A549 (cell line): ENCODE measurements around the gene CRYGB.

Experiments
- CHD2 ChIP-seq: fragments of 150-350 bp; IDR thresholded peaks from 2 replicates; pipeline ENCODE4 v1.6.1; 2014; ENCODE audit warnings: low read length; ENCODE audit not compliant: partially characterized antibody
- CHD4 ChIP-seq: fragments of 200-600 bp; sonication (generic); IDR thresholded peaks from 2 replicates; pipeline ENCODE4 v1.6.1; 2016; ENCODE audit warnings: antibody characterized with exemption, mild to moderate bottlenecking, borderline replicate concordance
- MAZ ChIP-seq: fragments of 150-350 bp; IDR thresholded peaks from 2 replicates; pipeline ENCODE4 v1.6.1; 2014; ENCODE audit warnings: antibody characterized with exemption, low read depth, low read length, borderline replicate concordance
- POLR2A ChIP-seq: IDR thresholded peaks from 2 replicates; pipeline ENCODE4 v1.6.1; 2012; ENCODE audit warnings: mild to moderate bottlenecking, low read length
- SMC3 ChIP-seq: fragments of >200 bp; sonication (Bioruptor Twin); formaldehyde crosslinking; IDR thresholded peaks from 3 replicates; pipeline ENCODE4 v1.6.1; 2018; ENCODE audit warnings: inconsistent platforms
- TF ChIP-seq, protein P1 (sequence below): fragments of >200 bp; sonication (Bioruptor Twin); formaldehyde crosslinking; IDR thresholded peaks from 3 replicates; pipeline ENCODE4 v1.5.1; 2016
- TF ChIP-seq, protein P2 (sequence below): fragments of >200 bp; sonication (Bioruptor Twin); formaldehyde crosslinking; IDR thresholded peaks from 3 replicates; pipeline ENCODE4 v1.6.1; 2016

DNA sequence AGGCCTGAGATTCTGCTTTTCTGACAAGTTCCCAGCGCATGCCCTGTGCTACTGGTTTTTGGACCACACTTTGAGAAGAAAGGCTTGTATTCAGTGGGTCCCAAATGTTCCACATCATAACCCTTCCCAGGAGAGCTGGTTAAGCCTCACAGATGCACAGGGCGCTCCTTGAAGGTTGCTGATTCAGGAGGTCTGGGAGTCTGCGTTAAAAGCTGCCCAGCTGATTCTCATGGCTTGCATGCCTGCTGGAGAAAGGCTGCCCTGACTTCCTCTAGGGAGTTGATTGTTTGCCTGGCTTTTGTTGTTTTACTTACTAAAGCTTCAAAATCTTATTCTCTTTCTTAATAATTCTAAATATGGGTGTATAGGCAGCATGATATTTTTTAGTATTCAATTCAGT lies 42.3 kb downstream of the CRYGB start:
- TF ChIP-seq, protein P1, sequence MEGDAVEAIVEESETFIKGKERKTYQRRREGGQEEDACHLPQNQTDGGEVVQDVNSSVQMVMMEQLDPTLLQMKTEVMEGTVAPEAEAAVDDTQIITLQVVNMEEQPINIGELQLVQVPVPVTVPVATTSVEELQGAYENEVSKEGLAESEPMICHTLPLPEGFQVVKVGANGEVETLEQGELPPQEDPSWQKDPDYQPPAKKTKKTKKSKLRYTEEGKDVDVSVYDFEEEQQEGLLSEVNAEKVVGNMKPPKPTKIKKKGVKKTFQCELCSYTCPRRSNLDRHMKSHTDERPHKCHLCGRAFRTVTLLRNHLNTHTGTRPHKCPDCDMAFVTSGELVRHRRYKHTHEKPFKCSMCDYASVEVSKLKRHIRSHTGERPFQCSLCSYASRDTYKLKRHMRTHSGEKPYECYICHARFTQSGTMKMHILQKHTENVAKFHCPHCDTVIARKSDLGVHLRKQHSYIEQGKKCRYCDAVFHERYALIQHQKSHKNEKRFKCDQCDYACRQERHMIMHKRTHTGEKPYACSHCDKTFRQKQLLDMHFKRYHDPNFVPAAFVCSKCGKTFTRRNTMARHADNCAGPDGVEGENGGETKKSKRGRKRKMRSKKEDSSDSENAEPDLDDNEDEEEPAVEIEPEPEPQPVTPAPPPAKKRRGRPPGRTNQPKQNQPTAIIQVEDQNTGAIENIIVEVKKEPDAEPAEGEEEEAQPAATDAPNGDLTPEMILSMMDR: no peak
- TF ChIP-seq, protein P2, sequence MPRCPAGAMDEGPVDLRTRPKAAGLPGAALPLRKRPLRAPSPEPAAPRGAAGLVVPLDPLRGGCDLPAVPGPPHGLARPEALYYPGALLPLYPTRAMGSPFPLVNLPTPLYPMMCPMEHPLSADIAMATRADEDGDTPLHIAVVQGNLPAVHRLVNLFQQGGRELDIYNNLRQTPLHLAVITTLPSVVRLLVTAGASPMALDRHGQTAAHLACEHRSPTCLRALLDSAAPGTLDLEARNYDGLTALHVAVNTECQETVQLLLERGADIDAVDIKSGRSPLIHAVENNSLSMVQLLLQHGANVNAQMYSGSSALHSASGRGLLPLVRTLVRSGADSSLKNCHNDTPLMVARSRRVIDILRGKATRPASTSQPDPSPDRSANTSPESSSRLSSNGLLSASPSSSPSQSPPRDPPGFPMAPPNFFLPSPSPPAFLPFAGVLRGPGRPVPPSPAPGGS: no peak
- TF ChIP-seq CHD4 (no peak), POLR2A (no peak), SMC3 (no peak), CHD2 (no peak), MAZ (no peak)
